LHCN-M2 (cell line): ENCODE measurements around the gene GFAP. TPM values are rescaled to one million over a fixed set of nuclear protein-coding genes. Genes with fewer than 3 reads are reported as not detected.

Experiments
- DNase-seq: peaks from one replicate; pipeline ENCODE4 v3.0.0-alpha.2; 2012; ENCODE audit warnings: low read depth
- total RNA-seq: library from RNA; depleted of rRNA; stranded (reverse); fragments of >200 nt; gene quantifications from 2 replicates; pipeline ENCODE4 v1.2.3, GENCODE V29; 2014

GFAP gene
- total RNA-seq, 1 experiment from 2014 or later = 0.29 TPM

DNA sequence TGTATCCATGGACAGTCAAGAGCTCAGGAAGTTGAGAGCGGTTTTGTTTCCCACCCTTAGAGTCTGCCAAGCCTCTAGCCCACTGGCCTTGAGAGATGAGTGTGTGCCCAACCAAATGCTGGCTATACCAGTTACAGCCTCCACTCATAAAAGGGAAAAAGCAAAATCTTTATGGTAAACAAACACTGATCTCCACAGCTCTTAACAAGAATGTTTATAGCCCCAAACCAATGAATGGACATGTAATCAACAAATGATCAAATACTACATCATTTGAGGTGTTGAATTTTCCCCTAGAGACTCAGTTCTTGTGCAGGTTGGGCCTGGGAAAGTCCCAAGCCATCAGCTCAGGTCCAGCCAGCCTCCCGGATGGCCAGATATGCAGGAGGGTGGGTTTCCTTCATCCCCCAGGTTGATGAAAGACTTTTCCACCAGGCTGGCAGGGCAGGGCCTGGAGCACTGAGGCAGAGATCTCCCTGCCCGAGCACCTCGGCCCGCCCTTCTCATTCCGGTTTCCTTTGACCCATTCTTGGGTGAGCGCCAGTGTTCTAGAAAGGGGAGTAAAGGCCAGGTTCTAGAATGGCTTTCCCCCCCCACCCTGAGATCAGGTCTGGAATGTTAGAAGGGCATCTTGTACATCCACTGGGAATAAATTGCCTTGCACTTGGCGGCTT is 12.2 kb downstream of the GFAP start:
- no peak for DNase-seq

DNA sequence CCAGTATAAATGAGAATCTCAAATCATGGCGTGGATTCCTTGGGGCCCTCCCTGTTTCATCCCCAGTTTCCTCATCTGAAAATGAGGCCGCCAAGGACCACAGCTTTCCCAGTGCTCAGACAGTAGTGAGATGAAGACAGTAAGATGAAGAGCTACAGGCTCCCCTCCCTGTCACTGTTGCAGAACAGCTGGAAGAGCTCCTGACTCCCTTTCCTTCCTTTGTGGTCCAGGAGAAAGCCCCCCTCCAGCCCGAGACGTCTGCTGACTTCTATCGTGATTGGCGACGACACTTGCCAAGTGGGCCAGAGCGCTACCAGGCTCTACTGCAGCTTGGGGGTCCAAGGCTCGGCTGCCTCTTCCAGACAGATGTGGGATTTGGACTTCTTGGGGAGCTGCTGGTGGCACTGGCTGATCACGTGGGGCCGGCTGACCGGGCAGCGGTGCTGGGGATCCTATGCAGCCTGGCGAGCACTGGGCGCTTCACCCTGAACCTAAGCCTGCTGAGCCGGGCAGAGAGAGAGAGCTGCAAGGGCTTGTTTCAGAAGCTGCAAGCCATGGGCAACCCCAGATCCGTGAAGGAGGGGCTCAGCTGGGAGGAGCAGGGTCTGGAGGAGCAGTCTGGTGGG is 13.1 kb downstream of the GFAP start:
- no peak for DNase-seq

DNA sequence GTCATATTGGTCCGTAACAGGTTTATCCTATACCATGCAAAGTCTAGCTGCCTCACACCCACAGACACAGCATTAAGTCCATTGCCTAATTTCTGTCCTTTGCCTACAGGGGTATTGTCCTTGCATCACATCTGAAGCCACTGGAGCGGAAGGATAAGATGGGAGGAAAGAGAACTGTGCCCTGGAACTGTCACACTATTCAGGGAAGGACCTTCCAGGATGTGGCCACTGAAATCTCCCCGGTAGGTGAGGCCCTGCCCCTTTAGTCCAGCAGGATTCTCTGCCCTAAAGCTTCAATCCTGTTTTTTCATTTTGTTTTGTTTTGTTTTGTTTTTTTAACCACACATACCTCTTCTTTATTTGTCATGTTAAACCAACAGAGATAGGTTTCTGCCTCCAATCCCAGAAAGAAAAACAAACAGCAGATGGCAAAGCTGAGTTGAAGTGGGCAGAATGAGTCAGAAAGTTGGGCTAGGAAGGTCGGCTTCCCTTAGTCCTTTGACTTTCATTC is 13.8 kb downstream of the GFAP start:
- peak; percentile 92 for DNase-seq

DNA sequence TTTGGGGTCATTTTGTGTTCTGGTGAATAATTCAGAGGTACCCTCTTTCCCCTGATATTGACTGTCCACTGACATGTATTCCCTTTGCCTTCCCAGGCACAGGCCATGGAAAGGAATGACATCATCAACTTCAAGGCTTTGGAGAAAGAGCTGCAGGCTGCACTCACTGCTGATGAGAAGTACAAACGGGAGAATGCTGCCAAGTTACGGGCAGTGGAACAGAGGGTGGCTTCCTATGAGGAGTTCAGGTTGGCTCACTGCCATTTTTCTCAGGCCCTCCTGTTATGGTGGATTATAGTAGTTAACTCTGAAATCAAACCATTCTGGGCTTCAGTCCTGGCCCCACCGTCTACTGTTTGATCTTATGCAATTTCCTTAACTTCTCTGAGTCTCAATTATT is 14.4 kb downstream of the GFAP start:
- DNase-seq = peak; percentile 82

DNA sequence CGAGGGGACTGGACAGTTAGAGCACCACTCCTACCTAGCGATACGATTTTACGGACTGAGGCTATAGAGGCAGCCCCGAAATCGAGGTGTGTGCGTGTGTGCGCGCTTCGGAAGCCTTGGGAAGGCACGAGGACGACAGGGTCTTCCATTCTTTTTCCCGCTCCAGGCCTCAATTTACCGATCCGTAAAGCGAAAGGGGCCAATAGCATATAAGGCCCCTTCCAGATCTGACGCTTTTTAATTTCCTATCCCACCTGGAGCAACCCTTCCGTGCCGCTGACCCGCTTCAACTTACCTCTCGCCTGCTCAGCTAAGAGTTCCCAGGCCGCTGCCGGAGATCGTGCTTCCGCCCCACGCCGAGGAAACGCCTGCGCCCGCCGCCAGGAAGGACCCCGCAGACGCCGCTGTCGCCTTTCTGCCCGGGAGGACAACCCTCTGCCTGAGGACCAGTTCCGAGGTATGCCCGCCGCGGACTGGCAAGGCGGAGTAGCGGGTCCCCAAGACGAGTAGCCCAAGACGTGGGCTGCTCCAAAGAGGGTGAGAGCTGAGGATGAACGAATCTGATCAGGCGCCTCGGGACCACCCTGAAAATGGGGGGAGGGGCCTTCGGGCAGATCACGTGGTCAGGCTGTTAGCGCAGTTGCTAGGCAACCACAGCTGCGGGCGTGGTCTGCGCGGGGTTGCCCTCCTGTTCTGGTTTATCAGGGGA is 16.1 kb downstream of the GFAP start, which contains the start of gene EFTUD2:
TSS of gene EFTUD2 (minus strand) at position 372 of the 709 bp plus-strand sequence. CDS start 4,924 bp downstream, outside the sequence.
- peak; percentile 81 for DNase-seq

- DNase-seq = no peak
Measured at GRCh38 chr17:44898768-44899073, 16.6 kb downstream of the GFAP start.

GRCh38 chr17:44894642-44895041 is 20.7 kb downstream of the GFAP start:
- DNase-seq = no peak

DNA sequence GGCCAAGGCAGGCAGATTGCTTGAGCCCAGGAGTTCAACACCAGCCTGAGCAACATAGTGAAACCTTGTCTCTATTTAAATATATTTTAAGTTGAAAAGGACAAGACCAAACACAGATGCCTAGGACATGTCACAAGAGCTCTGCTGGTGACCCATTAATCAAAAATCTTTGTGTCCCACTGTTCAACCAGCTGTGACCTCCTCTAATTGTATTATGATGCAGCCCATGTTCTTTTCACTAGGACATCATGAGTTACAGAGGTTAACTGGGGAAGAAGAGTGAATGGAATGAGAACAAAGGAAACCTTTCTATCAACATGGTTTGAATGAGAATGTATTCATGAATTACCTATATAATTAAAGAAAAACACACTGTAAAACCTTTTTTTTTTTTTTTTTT is 23.1 kb downstream of the GFAP start:
- no peak for DNase-seq

DNA sequence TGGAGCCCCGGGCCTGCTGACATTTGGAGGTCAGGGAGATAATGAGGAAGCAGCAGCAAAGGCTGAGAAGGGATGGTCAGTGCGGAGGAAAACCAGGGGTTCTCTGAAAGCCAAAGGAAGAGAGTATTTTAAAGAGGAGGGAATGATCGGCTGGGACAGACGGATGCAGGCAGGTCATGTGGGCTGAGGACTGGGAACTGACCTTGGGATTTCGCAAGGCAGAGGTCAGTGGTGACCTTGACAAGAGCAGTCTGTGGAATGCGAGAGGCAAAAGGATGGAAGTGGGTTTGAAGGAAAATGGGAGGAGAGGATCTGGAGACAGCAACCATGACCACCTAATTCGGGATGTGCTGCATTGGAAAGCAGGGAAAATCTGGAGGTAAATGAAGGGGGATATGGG is 26.3 kb downstream of the GFAP start:
- no peak for DNase-seq

- DNase-seq = no peak
Measured at GRCh38 chr17:44887971-44888954, 27.0 kb downstream of the GFAP start.

GRCh38 chr17:44887016-44887415 is 28.3 kb downstream of the GFAP start:
- DNase-seq = peak; percentile 63

- no peak for DNase-seq
Measured at GRCh38 chr17:44884941-44885340, 30.4 kb downstream of the GFAP start.

DNA sequence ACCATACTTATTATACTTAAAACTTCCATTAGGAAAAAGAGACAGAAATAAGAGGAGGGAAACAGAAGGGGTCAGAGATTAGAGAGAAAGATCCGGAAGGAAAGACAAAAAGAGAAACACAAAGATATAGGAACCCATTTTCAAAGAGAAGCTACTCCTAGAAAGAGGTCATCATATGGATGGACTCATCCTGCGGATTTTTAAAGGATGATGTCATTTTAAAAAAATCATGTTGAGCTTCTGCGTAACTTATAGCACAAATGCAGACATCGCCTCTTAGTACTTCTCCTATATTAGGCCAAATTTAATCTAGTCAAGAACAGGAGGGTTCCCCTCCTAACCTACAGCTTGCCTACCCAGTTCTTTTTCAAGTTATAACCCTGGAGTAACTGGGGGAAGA is 34.2 kb downstream of the GFAP start:
- DNase-seq = no peak

- DNase-seq = no peak
Measured at GRCh38 chr17:44880062-44880461, 35.2 kb downstream of the GFAP start.

GRCh38 chr17:44879376-44879775 is 35.9 kb downstream of the GFAP start:
- DNase-seq = no peak

- DNase-seq = peak; percentile 23
Measured at GRCh38 chr17:44878627-44879221, 36.6 kb downstream of the GFAP start.

DNA sequence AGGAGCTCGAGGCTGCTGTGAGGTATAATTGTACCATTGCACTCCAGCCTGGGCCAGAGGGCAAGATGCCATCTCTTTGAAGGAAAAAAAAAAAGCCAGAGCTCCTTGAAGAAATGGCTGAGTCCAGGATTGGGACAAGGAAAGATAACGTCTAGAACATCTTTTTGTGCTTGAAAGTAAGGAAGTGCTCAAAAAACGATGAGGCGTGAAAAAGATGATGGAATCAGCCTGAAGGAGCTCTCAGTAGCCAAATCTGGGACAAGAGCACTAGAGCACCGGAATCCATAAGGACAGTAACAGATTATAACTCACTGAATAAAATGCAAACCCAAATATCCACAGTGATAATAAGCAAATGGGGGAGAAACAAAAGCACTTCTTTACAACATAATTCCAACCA is 38.2 kb downstream of the GFAP start:
- no peak for DNase-seq

- no peak for DNase-seq
Measured at GRCh38 chr17:44875761-44876160, 39.5 kb downstream of the GFAP start.

DNA sequence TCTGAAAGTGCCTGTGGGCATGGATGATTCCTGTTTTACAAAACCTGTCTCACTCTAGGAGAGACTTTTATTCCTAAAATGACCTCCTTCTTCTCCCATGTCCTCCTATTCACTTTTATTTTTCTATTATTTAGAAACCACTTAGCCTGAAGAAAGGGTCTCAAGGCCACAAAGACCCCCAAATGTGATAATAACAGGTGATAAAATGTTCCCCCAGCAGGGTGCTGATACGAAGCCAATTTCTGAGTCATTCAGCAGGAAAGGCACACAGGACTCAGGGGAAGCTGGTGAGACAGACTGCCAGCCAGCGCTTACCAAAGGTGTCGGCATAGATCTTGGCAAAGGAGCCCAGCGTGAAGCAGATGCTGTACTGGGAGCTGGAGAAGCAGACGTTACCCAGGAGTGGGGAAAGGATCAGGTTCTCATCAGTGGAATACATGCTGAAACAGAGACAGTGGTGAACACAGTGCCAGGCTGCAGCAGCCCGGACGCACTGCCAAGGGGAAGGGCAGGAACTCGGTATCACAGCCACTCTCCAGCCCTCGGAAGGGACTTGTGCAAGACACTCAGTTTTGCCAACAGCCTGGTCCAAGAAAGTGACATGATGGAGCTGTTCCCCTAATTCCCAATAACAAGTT is 43.0 kb downstream of the GFAP start:
- no peak for DNase-seq

GRCh38 chr17:44871556-44871955 is 43.7 kb downstream of the GFAP start:
- DNase-seq = no peak

DNA sequence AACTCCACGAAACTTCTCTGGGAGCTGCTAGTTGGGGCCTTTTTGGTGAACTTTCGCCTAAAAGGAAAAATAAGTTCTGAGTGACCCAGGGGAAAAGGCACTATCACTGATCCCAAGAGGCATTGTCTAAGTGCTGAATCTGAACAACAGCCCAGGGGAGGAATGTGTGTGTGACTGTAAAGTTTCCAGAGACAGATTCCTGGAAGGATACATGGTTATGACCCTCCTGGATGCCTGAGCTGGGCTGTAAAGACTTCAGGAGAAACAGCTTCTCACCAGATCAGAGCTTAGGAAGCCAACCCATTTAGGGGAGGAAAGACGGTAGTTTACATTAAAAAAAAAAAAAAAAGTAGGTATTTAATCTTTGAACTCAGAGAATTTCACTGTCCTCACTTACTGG is 47.5 kb downstream of the GFAP start:
- no peak for DNase-seq
